HG02840 (cell line): Measurements from ENCODE around the gene PPARA.

Source experiments
- ATAC-seq: cut with Tn5 transposase; IDR thresholded peaks from one replicate; pipeline ENCODE4 v1.9.1; 2021; ENCODE audit warnings: mild to moderate bottlenecking, moderate library complexity, moderate number of reproducible peaks; ENCODE audit not compliant: unreplicated experiment, low FRiP score

PPARA gene

GRCh38 chr22:46113910-46114517, 36.3 kb upstream of the PPARA start:
- ATAC-seq = no peak

DNA sequence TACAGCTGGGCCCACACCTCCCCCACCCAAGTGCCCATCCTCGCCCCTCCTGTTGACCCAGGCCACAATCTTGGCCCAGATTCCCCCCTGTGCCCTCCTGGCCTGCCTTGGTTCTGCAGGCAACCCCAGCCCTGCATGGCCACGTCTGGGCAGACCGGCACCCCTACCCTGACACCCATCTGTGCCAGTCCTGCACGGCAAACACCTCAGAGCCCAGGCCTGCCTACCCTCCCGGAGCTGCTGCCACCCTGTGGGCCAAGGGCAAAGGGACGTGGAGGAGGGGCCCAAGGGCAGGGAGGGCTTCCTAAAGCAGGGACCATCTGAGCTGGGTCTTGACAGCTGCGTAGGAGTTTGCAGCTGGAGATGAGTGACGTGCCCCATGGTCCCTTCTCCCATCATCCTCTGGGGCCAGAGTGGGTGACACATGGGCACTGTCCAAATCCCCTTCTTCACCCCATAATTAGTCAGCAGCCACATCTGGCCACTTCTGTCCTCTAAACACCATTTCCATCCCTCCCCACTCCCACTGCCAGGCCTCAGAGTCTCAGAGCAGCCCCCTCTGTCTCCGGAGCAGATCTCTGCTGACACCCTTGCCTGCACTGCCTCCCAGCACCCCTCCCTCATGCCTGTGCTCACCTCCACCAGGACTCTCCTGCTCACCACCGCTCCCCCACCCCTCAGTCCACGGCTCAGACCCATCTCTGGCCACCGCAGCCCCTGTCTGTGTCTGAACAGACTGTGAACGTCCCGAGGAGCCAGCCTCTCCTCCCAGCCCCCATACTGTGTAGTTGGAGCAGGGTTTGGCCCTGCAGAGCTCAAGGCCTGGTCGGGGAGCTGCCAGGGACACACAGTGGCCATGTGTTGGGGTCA, 35.6 kb upstream of the PPARA start:
- ATAC-seq = no peak

DNA sequence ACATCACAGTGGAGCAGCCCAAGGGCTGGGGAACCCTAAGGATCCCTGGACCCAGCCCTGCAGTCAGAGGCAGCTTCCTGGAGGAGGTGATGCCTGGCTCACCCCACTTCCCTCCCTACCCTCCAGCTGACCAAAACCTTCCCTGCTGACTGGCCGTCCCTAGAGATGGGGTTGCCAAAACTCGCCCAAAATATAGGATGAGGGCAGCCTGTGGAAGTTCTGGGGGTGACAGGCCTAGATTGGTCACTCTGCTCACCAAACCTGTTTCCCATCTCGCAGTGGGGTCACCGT, 35.0 kb upstream of the PPARA start:
- ATAC-seq = no peak

DNA sequence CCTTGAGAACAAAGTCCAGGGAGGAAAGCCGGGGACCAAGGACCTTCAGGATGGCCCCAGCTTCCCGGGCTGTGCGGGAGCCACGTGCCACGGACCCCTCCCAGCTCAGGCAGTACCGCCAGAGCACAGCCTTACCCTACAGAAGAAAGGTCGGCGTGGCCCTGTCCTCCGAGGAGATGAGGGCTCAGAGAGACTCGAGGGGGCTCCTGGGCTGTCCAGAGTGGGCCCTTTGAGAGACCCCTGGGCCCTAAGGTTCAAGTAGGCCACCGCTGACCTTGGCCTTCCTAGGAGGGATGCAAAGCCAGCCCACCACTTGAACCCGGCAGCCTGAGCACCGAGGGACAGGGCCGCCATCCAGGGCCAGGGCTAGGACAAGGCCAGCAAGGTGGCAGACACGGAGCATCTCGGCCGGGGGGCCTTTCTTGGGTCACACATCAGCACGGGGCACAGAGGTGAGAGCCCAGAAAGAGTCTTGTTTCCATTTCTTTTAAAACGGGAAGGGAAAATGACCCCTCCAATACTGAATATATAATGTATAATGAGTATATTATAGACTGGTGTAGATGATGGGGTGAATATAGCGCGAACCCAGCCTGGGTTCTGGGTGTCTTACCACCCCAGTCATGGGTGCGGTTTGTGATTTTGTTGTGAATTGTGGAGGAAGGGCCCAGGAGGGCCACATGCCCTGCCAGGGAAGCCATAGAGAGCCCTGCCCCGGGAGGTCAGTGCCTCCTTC, 34.4 kb upstream of the PPARA start:
- ATAC-seq = no peak

DNA sequence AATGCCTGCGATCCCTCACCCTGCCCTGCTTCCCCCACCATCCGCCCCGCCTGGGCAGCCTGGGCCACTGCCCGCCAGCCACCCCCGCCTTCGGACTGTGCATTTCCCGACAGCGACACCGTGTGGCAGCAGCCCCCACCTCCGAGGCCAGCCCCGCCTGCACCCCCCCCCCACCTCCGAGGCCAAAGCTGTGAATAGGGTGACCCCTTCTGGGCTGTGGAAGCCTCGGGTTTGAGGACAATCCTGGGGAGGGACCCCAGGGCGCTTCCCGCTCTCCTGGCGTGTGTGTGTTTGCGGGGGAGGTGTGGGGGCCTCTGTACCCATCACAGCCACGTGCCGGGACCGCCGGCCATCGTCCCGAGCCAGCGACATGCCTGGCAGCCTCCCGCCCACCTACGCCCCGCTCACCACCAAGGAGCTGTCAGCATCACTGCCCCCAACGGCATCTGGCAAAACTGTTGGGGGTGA, 33.8 kb upstream of the PPARA start:
- no peak for ATAC-seq

DNA sequence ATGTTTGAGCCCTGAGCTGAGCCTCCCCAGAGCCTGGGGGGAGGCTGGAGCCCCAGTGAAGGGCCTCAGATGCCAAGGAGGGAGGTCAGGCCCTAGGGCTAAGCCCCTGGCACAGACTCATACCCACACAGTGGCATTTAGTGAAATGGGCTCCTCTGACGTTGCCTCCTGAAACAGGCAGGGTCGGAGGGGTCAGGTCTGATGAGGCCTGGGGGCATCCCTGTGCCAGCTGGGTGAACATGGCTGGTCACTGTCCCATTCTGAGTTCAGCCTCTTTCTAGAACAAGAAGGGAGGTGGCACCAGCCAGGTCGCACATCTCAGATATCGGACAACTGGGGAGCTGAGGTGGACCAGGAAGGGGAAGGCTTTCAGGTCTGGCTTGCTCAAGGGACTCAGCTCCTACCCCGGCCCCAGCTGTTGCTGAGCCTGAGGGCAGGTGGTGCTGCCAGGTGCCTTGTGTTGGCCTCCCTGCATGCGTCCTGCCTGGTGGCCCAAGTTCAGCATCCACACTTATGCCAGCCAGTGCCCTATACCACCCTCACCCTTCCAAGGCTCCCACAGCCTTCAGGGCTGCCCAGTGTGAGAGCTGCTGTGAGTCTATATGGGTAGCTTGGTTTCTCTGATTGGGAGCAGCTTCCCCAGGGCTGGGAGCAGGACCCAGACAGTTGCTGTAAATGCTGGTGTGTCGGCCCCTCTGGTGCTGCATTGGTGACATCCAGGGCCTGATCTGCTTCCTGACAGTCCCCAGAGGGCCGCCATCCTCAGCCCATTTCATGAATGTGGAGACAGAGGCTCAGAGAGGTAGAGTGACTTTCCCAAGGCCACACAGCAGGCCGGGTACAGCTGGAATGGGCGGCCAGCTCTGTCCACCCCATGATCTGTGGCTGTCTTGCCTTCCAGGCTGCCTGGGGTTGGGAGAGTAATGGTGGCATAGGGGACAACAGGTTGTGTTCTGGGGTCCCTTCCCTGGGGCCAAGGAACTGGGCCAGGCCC, 32.8 kb upstream of the PPARA start:
- no peak for ATAC-seq

DNA sequence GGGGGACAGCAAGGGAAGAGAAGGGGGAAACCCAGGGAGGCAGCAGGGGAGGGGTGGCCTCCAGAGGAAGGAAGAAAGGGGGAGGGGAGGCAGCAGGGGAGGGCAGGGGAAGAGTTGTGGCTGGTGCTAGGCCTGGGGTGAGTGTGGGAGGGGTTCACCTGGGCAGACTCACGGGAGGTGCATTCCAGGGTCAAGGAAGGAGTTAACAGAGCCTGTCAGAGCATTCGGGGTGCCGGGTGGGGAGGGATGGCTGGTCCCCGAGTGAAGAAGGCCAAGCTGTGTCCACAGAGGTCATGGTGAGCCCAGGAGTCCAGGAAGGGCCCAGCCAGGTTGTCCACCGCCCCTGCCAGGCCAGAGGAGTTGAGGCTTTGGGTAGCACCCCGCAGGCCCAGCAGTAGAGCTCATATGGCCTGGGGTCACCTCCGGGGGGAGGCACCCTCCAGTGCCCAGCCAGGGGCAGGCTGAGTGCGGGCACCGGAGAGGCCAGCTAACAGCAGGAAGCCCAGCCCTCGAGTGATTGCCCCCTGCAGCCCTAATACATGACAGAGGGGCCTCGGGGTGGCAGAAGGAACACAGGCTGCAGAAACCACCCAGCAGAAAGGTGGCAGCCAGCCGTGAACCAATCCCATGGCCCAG, 31.1 kb upstream of the PPARA start:
- no peak for ATAC-seq

- no peak for ATAC-seq
These were observed 30.5 kb upstream of the PPARA start for GRCh38 chr22:46119729-46120419.

GRCh38 chr22:46120420-46120737, 29.9 kb upstream of the PPARA start:
- no peak for ATAC-seq

DNA sequence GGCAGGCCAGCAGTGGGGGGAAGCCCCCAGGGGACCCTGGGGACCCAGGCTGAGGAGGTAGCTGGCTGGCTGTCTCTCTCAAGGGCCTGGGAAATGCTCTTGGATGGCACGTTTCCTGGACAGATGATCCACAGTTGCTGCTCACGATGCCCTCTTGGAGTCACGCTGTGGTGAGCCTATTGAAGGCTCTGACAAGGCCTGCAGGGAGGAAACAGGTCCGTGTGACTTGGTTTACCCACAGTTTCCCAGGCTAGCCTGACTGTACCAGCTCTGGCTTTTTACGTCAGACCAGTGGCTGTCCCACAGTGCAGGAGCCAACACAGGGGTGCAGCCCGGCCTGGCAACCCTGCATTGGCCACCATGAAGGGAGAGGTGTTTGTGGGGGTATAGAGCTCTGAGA, 29.2 kb upstream of the PPARA start:
- no peak for ATAC-seq

- ATAC-seq = no peak
These were observed 28.6 kb upstream of the PPARA start for GRCh38 chr22:46121523-46122287.

- no peak for ATAC-seq
These were observed 27.8 kb upstream of the PPARA start for GRCh38 chr22:46122511-46122971.

DNA sequence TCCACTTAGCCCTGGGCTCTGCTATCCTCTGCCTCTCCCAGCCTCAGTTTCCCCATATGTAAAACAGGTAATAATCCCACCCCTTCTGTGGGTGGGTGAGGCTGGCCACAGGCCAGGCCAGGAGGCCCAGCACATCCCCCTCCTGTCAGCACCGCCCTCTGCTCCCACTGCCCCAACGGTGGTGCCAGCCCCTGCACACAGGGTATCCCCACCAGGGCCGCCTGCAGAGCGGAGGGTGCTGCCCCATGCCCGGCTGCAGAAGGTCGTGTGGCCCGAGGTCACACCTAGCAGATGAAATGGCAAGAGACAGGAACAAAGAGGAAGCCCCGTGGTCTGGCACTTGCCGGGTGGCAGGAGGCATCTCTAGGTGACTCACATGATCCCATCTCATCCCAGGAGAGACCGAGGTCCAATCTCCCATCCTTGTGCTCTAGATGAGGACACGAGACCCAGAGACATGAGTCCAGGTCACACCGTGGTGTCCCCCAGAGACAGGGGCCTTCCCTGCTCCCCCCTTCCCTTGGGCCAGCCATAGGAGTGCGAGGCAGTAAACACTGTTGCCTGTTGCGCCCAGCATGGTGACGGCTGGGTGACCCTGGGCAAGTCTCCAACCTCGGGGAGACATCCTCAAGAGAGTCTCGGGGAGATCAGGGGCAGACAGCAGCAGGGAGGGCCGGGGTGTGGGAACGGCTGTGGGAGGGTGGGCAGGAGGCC, 27.2 kb upstream of the PPARA start:
- ATAC-seq = no peak

GRCh38 chr22:46123694-46124382, 26.5 kb upstream of the PPARA start:
- ATAC-seq = no peak

- no peak for ATAC-seq
These were observed 25.8 kb upstream of the PPARA start for GRCh38 chr22:46124383-46125144.

- ATAC-seq = no peak
These were observed 25.0 kb upstream of the PPARA start for GRCh38 chr22:46125311-46125710.
